HG03354 (cell line): ENCODE data around the gene TXNDC16.

Experiments used
- ATAC-seq: cut with Tn5 transposase; IDR thresholded peaks from one replicate; pipeline ENCODE4 v1.9.1; 2021; ENCODE audit warnings: mild to moderate bottlenecking; ENCODE audit not compliant: unreplicated experiment, poor library complexity, severe bottlenecking

The TXNDC16 gene

GRCh38 chr14:52457411-52457810 lies 94.9 kb downstream of the TXNDC16 start:
- no peak for ATAC-seq

GRCh38 chr14:52455291-52456088 lies 96.8 kb downstream of the TXNDC16 start:
- no peak for ATAC-seq

- no peak for ATAC-seq
Observed at GRCh38 chr14:52447236-52447635, 105.1 kb downstream of the TXNDC16 start.

GRCh38 chr14:52446355-52446754 lies 106.0 kb downstream of the TXNDC16 start:
- ATAC-seq, result no peak

GRCh38 chr14:52443506-52443905 lies 108.8 kb downstream of the TXNDC16 start:
- no peak for ATAC-seq

- no peak for ATAC-seq
Observed at GRCh38 chr14:52442602-52443001, 109.7 kb downstream of the TXNDC16 start.

GRCh38 chr14:52442166-52442565 lies 110.1 kb downstream of the TXNDC16 start:
- no peak for ATAC-seq

- ATAC-seq, result no peak
Observed at GRCh38 chr14:52439476-52439875, 112.8 kb downstream of the TXNDC16 start.

GRCh38 chr14:52434955-52435354 lies 117.3 kb downstream of the TXNDC16 start:
- ATAC-seq, result no peak

GRCh38 chr14:52430474-52430873 lies 121.8 kb downstream of the TXNDC16 start:
- ATAC-seq, result no peak

GRCh38 chr14:52429451-52429850 lies 122.9 kb downstream of the TXNDC16 start:
- ATAC-seq, result no peak

- ATAC-seq, result no peak
Observed at GRCh38 chr14:52427460-52427859, 124.8 kb downstream of the TXNDC16 start.

GRCh38 chr14:52422650-52423356 lies 129.5 kb downstream of the TXNDC16 start:
- no peak for ATAC-seq

GRCh38 chr14:52417139-52417538 lies 135.2 kb downstream of the TXNDC16 start:
- ATAC-seq, result no peak

GRCh38 chr14:52413729-52414408 lies 138.4 kb downstream of the TXNDC16 start:
- ATAC-seq, result no peak

- ATAC-seq, result no peak
Observed at GRCh38 chr14:52412426-52412825, 139.9 kb downstream of the TXNDC16 start.

- no peak for ATAC-seq
Observed at GRCh38 chr14:52405314-52405713, 147.0 kb downstream of the TXNDC16 start.

- ATAC-seq, result no peak
Observed at GRCh38 chr14:52402812-52403526, 149.3 kb downstream of the TXNDC16 start.

GRCh38 chr14:52400846-52401245 lies 151.5 kb downstream of the TXNDC16 start:
- ATAC-seq, result no peak
